Fibroblast of villous mesenchyme (primary cell): ENCODE data around the gene TAGLN2. TPM values are rescaled to one million over a fixed set of nuclear protein-coding genes. Genes with fewer than 3 reads are reported as not detected.

Source experiments
- DNase-seq: peaks from one replicate; pipeline ENCODE4 v3.0.0-alpha.2; 2010; ENCODE audit warnings: low read depth
- H3K4me3 ChIP-seq: 2 replicates; pipeline ENCODE4 v1.5.1; 2011; ENCODE audit warnings: low read depth, mild to moderate bottlenecking, low read length
- CTCF ChIP-seq: IDR thresholded peaks from 2 replicates; pipeline ENCODE4 v1.5.1; 2012; ENCODE audit warnings: low read depth, mild to moderate bottlenecking, low read length; ENCODE audit not compliant: insufficient read depth
- total RNA-seq: library from RNA; depleted of rRNA; stranded (reverse); fragments of >200 nt; gene quantifications from 2 replicates; pipeline ENCODE4 v1.2.3, GENCODE V29; 2012

The TAGLN2 gene
- total RNA-seq, 1 donor, result 167 TPM

- H3K4me3 ChIP-seq, result no peak overlapping the region
- DNase-seq, result no peak
- TF ChIP-seq CTCF, result no peak
These were observed 14.8 kb upstream of the TAGLN2 start for GRCh38 chr1:159940006-159940620.

DNA sequence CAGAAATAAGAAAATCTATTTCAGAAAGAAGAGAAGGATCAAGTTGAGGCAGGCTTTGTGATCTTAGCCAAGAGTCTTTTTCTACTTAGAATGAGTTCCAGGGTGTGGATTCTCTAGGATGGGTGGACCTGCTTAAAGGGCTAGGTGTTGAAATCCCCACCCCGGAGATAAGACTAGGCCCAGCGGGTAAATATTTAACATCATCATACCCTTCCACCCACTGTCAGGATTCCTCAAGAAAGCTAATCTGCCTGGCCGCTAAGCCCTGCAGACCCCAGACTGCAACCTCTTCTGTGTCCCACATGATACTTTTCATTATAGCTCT, 14.3 kb upstream of the TAGLN2 start:
- H3K4me3 ChIP-seq, result no peak overlapping the region
- no peak for TF ChIP-seq CTCF
- DNase-seq, result no peak

GRCh38 chr1:159938905-159939677, 13.8 kb upstream of the TAGLN2 start:
- no peak for TF ChIP-seq CTCF
- no peak for DNase-seq
- no peak overlapping the region for H3K4me3 ChIP-seq

DNA sequence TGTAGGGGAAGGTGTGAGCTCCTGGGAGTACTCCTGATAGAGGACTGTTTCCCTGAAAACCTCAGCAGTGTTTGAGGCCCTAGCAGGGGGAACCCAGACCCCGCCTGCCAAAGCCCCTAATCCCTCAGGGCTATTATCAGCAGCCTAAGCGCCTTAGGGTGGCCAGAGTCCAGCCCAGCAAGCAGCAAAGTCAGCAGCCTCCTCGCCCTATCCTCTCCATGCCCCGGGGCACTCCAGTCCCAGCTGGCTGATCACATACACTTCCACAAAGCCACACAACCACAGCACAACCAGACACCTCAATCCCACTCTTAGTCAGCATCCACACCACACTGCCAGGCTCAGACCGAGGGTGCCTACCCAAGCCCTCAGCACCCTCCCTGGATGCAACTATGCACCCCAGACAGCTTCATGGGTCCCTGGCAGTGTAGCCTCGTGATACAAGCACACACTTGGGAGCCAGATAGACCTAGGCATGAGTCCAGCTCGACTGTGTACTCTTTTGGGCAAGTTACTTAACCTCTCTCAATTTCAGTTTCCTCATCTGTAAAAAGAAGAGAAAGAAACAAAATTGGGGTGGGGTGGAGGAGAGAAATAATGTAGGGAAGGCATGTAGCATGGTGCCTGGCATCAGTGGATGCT, 13.0 kb upstream of the TAGLN2 start:
- TF ChIP-seq CTCF, result no peak
- no peak overlapping the region for H3K4me3 ChIP-seq
- no peak for DNase-seq

GRCh38 chr1:159937054-159937750, 11.9 kb upstream of the TAGLN2 start:
- no peak overlapping the region for H3K4me3 ChIP-seq
- TF ChIP-seq CTCF, result no peak
- DNase-seq, result no peak

- peak; percentile 36 for DNase-seq
- no peak overlapping the region for H3K4me3 ChIP-seq
These were observed 11.1 kb upstream of the TAGLN2 start for GRCh38 chr1:159936273-159936904.

More at GRCh38 chr1:159936273-159936904, 11.1 kb upstream of the TAGLN2 start:
- TF ChIP-seq CTCF, result peak; percentile 94
